Activated CD4-positive, alpha-beta T cell treated with anti-CD3 and anti-CD28 coated beads, Interleukin-2, amount 50 U/mL, for 4 hours (primary cell): ENCODE data around the gene MRC1.
"Not testable (repeated sequence)": the region's sequence is repeated elsewhere in the genome, so short reads cannot be mapped to it uniquely, and the experiment has no call there.

Experiments used
- DNase-seq, 2 experiments: peaks; one replicate each; pipeline ENCODE4 v3.0.0-alpha.2; 2020

Gene MRC1

GRCh38 chr10:17910125-17910789 lies 101.1 kb downstream of the MRC1 start:
- DNase-seq: no peak

GRCh38 chr10:17912754-17913153 lies 103.6 kb downstream of the MRC1 start:
- DNase-seq: no peak

DNA sequence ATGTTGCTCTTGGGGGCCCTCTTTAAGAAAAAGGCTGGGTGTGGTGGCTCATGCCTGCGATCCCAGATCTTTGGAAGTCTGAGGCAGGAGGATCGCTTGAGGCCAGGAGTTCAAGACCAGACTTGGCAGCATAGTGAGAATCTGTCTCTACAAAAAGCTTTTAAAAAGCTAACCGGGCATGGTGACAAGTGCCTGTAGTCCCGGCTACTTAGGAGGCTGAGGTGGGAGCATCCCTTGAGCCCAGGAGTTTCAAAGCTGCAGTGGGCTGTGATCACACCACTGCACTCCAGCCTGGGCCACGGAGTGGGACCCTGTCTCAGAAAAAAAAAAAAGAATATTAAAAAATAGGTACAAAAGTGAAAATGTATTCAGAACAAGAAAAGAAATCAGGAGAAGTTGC lies 104.5 kb downstream of the MRC1 start:
- no peak for DNase-seq

DNA sequence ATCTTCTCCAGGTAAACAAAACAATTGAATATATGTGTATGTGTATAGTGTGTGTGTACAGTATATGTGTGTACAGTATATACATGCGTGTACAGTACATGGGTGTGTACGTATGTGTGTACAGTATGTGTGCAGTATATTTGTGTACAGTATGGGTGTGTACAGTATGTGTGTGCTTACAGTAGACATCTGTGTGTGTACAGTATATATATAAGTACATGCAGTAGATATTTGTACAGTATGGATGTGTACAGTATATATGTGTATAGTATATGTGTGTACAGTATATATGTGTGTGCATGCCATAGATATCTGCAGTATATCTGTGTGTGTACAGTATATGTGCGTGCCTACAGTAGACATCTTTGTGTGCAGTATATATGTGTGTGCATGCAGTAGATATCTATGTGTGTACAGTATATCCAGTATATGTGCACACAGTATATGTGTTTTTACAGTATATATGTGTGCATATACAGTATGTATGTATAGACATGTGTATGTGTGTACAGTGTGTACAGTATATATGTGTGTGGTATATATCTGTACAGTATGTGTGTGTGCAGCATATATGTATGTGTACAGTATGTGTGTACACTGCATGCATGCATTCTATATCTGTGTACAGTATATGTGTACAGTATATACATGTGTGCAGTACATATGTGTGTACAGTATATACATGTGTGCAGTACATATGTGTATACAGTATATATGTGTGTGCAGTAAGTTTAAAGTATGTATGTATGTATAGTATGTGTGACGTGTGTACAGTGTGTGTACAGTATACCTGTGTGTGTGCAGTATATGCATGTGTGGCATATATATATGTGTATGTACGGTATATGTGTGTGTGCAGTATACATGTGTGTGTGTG lies 105.3 kb downstream of the MRC1 start:
- no peak for DNase-seq

DNA sequence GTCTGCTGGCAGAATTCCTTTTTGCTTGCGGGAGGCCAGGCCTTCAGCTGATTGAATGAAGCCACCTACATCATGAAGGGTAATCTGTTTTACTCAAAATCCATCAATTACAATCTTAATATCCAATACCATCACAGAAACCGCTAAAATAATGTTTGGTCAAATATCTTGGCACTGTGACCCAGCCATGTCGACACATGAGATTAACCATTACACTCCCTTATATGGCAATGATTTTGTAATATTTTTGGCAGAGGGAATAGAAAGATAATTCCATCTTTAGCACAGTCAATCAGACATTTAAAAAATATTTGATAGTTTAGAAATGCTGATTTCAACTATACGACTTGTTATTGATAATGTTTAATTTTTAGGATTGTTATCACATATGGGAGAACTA lies 106.0 kb downstream of the MRC1 start:
- DNase-seq: no peak

DNA sequence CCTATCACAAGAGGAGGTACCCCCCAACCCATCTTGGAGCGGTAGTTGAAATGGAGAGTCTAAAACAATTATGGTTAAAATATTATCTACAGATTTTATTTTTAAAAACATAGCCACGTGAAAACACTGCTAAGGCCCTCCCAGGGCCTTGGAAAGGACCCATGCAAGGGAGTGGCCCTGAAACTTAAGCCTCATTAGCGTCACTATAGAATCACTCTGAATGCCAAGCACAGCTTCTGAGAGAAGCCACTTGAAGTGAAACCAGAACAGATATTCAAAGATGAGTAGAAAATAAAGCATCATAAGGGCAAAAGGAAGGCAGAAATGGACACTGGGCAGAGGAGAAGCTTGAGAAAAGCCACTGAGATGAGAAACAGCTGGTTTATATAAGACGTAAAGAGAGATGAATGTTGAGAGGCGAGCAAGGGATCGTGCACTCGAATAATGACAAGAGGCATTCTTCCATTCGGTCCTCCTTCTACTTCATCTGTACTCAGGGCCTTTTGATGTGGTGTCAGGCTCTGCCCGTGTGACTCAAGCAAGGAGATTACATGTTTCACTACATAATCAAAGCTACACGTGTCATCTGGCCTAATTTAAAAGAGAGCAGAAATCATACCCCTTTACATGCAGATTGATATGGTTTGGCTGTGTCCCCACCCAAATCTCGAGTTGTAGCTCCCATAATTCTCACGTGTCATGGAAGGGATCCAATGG lies 109.2 kb downstream of the MRC1 start:
- DNase-seq: no peak

DNA sequence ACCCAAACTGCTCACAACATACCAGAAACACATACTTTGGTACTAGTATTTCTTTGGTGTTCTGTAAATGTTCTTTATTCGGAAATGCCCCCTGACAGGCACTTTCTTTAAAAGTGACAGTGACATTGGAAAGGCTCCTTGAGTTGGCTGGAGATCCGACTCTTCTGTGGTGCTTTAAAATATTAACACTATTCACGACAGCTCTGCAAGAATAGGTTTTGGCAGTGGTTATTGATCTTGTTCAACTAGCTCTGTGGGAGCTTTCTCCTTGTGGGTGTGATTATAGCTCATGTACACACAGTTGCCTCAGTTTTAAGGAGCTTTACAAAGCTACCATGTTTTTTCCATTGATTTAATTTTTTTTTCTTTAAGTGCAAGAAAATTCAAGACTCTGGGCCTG lies 112.2 kb downstream of the MRC1 start:
- no peak for DNase-seq

- DNase-seq: no peak
These were observed 114.6 kb downstream of the MRC1 start for GRCh38 chr10:17923728-17924127.

GRCh38 chr10:17943033-17943745 lies 134.0 kb downstream of the MRC1 start:
- DNase-seq: no peak

- not testable (repeated sequence) for DNase-seq
These were observed 141.1 kb downstream of the MRC1 start for GRCh38 chr10:17950269-17950668.

DNA sequence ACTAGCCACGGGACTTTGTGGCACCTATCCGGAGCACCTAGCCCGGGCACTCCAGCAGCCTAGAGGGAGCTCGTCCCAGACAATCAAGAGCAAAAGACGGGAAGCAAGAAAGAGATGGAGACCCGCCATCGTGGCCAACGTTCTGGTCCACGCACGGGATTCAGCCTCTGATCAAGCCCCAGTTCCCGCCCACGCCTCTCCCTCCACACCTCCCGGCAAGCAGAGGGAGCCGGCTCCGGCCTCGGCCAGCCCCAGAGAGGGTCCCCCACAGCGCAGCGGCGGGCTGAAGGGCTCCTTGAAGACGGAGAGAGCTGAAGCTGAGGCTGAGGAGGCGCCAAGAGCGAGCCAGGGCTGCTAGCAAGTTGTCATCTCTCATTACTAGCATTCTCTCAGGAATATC lies 141.6 kb downstream of the MRC1 start:
- DNase-seq: no peak

DNA sequence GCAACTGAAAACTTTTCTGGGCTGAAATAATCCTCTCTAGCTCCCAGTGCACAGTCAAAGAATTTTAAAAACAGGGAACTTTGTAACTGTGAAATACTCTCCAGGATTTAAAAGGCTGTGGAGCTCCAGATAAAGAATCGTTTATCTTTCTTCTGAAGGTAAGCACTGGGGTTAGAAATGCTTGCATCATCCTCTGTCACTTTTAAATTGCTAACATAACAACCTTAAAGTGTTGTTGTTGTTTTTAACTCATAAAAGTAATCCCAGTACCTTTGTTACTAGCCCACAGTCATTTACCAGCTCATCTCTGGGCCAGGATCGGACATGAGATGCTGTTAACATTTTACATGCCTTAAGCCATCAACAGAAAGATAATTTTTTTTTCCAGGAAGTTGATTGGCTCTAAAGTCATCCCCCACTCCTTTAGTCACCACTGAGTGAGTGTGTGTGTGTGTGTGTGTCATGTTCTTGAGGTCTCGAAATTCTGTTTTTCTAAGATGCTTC lies 142.8 kb downstream of the MRC1 start, which contains the start of gene SLC39A12:
Gene SLC39A12 (plus strand): TSS at position 51 of the 504 bp plus-strand sequence. CDS start 1,359 bp downstream, outside the sequence.
- DNase-seq: no peak

- not testable (repeated sequence) for DNase-seq
These were observed 145.2 kb downstream of the MRC1 start for GRCh38 chr10:17954372-17954771.

DNA sequence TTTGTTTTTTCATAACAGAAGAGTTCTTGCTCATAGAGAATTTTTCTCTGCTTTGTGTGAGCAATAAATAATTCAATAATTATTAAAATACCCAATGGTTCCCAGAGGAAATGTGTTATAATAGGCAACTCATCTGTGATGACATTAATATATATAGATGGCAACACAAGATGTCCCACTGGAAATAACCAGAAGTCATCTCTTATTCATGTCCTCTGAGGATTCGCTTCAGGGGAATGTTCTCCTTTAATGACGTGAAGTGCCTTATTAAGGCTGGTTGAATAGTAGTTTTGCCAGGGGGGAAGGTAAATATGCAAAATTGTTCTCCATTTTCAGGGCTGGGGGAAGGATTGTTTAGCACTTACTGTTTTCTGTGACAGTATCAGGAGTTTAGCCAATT lies 145.7 kb downstream of the MRC1 start:
- no peak for DNase-seq

GRCh38 chr10:17958049-17958448 lies 148.9 kb downstream of the MRC1 start:
- DNase-seq: no peak

DNA sequence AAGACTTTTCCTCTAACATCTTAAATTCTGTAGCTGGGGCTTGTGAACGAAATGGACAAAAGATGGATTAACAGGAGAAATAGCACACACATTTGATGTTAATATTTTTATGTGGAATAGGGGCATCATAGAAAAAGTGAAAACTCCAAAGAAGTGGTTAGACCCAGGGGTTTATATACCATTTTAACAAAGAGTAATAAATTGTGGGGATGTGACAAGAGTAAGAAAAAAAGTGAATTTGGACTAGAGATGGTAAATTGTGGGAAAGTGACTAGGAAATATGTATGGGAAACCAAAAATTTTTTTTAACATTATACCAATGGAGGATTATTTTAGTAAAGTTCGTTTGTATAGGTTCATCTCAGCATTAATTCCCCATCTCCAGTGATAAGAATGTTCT lies 150.7 kb downstream of the MRC1 start:
- no peak for DNase-seq
